HL-60 (cell line): ENCODE measurements around the gene AKT1S1.

Source experiments
- DNase-seq, 2 experiments: peaks; one replicate each; pipeline ENCODE4 v3.0.0-alpha.2; 2010 to 2020; ENCODE audit warnings: low read depth in 1 of 2, low spot score in 1 of 2
- H3K27ac ChIP-seq: fragments of 250-450 bp; sonication (Bioruptor Pico); replicated peaks from 2 replicates; pipeline ENCODE4 v1.5.1; 2020; ENCODE audit warnings: mild to moderate bottlenecking, moderate library complexity
- H3K27me3 ChIP-seq: fragments of 250-450 bp; sonication (Bioruptor Pico); 2 replicates; pipeline ENCODE4 v1.5.1; 2021; ENCODE audit warnings: mild to moderate bottlenecking, moderate library complexity; ENCODE audit not compliant: insufficient read depth, poor library complexity, severe bottlenecking
- H3K4me3 ChIP-seq: replicated peaks from 2 replicates; pipeline ENCODE4 v1.5.1; 2011; ENCODE audit warnings: mild to moderate bottlenecking, control low read depth, low read length; ENCODE audit not compliant: insufficient read depth
- GABPA ChIP-seq: IDR thresholded peaks from 2 replicates; pipeline ENCODE4 v1.6.1; 2012; ENCODE audit warnings: low read depth
- POLR2AphosphoS5 ChIP-seq: IDR thresholded peaks from 2 replicates; pipeline ENCODE4 v1.6.1; 2012; ENCODE audit warnings: low read depth
- SPI1 ChIP-seq: IDR thresholded peaks from 2 replicates; pipeline ENCODE4 v1.6.1; 2012; ENCODE audit warnings: low read depth, mild to moderate bottlenecking, borderline replicate concordance
- TF ChIP-seq, protein P1 (sequence below): IDR thresholded peaks from 2 replicates; pipeline ENCODE4 v1.6.1; 2012; ENCODE audit warnings: low read depth; ENCODE audit not compliant: insufficient replicate concordance
- TF ChIP-seq, protein P2 (sequence below): IDR thresholded peaks from one replicate; pipeline ENCODE4 v1.5.1; 2011; ENCODE audit warnings: low read length, control low read depth, inconsistent platforms; ENCODE audit not compliant: insufficient read depth

The AKT1S1 gene

DNA sequence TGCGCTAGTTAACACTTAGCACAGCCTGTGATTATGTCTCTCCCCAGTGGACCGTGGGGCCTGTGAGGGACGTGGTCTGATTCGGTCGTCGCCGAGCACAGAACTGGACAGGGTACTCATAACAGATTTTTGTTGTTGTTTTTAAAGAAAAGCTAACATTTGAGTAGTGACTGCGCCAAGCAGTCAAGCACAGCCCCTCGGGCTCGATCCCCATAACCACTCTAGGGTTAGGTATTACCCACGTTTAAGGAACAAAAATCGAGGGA lies 27.0 kb downstream of the AKT1S1 start:
- H3K27ac ChIP-seq: peak overlapping the region; percentile 97
- TF ChIP-seq GABPA: no peak
- TF ChIP-seq POLR2AphosphoS5: no peak
- no peak for TF ChIP-seq SPI1
- TF ChIP-seq, protein P1, sequence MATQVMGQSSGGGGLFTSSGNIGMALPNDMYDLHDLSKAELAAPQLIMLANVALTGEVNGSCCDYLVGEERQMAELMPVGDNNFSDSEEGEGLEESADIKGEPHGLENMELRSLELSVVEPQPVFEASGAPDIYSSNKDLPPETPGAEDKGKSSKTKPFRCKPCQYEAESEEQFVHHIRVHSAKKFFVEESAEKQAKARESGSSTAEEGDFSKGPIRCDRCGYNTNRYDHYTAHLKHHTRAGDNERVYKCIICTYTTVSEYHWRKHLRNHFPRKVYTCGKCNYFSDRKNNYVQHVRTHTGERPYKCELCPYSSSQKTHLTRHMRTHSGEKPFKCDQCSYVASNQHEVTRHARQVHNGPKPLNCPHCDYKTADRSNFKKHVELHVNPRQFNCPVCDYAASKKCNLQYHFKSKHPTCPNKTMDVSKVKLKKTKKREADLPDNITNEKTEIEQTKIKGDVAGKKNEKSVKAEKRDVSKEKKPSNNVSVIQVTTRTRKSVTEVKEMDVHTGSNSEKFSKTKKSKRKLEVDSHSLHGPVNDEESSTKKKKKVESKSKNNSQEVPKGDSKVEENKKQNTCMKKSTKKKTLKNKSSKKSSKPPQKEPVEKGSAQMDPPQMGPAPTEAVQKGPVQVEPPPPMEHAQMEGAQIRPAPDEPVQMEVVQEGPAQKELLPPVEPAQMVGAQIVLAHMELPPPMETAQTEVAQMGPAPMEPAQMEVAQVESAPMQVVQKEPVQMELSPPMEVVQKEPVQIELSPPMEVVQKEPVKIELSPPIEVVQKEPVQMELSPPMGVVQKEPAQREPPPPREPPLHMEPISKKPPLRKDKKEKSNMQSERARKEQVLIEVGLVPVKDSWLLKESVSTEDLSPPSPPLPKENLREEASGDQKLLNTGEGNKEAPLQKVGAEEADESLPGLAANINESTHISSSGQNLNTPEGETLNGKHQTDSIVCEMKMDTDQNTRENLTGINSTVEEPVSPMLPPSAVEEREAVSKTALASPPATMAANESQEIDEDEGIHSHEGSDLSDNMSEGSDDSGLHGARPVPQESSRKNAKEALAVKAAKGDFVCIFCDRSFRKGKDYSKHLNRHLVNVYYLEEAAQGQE: no peak
- TF ChIP-seq, protein P2, sequence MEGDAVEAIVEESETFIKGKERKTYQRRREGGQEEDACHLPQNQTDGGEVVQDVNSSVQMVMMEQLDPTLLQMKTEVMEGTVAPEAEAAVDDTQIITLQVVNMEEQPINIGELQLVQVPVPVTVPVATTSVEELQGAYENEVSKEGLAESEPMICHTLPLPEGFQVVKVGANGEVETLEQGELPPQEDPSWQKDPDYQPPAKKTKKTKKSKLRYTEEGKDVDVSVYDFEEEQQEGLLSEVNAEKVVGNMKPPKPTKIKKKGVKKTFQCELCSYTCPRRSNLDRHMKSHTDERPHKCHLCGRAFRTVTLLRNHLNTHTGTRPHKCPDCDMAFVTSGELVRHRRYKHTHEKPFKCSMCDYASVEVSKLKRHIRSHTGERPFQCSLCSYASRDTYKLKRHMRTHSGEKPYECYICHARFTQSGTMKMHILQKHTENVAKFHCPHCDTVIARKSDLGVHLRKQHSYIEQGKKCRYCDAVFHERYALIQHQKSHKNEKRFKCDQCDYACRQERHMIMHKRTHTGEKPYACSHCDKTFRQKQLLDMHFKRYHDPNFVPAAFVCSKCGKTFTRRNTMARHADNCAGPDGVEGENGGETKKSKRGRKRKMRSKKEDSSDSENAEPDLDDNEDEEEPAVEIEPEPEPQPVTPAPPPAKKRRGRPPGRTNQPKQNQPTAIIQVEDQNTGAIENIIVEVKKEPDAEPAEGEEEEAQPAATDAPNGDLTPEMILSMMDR: no peak
- H3K27me3 ChIP-seq: no peaks in the 10 kb centered on the region
- H3K4me3 ChIP-seq: peak overlapping the region; percentile 74
- DNase-seq: no peak

DNA sequence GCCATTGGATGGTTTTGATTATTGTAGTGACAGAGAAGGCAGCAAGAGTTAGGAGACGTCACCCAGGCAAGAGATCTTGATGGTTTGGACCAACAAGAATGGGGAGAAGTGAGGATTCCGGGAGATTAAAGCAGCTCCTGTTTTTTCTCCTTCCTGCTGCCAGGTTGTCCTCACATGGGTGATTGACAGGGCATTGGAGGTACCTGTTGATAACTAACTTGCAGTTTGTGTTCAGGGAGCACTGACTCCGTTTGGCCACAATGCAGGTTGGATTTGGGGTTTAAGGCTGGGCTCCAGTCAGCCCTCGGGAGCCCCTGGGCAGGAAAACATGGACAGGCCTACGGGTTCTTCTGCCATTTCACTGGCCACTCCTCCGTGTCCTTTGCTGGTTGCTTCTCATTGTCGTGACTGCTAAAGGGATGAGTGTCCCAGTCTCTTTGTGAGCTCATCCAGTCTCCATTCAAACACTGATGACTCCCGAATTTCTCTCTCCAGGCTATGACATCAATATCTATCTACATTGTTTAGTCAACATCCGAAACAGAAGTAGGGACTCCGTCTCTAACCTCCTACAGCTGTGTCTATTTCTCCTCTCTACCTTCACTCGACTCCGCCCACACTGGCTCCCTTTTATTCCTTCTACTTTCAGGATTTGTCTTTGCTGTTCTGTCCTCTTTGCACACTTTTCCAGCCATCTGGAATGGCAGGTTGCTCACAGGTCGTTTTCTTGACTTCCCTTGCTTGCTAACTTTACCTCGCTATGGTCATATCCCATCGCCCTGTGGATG lies 27.5 kb downstream of the AKT1S1 start:
- H3K27ac ChIP-seq: no peak overlapping the region; the same call in 1 of the 2 replicates
- H3K4me3 ChIP-seq: no peak overlapping the region; the same call in 1 of the 2 replicates
- TF ChIP-seq GABPA (no peak), POLR2AphosphoS5 (no peak), SPI1 (no peak)
- TF ChIP-seq, protein P1: no peak
- TF ChIP-seq, protein P2: no peak
- H3K27me3 ChIP-seq: no peaks in the 10 kb centered on the region
- no peak for DNase-seq

DNA sequence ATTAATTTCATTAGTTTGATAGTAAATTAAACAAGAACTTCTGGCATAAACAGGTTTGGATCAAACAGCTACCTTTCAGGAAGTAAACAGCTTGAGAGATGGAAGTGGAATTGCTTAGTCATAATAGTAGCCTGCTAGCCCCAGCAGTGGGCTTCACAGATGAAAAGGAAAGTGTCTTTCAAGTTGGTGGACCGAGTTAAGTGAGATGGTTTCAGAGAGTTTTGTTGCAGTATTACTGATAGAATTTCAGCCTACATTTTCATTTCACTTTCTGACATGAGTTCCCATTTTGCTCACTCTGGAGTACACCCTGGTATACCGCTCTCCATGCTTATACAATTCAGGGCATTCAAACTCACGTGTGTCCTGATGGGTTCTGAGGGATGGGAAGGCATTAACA lies 28.2 kb downstream of the AKT1S1 start:
- TF ChIP-seq SPI1 (no peak), GABPA (no peak), POLR2AphosphoS5 (no peak)
- TF ChIP-seq, protein P1: no peak
- TF ChIP-seq, protein P2: no peak
- H3K27ac ChIP-seq: peak overlapping the region; percentile 29
- no peak for DNase-seq
- no peak overlapping the region for H3K4me3 ChIP-seq
- H3K27me3 ChIP-seq: no peaks in the 10 kb centered on the region
